H1 (cell line): Measurements from ENCODE around the gene TROAP. TPM values are rescaled to one million over a fixed set of nuclear protein-coding genes. Genes with fewer than 3 reads are reported as not detected.

Experiments
- CTCF ChIA-PET: fragments of 300-600 bp; sonication (Branson Sonifier 250); formaldehyde crosslinking; loops from one replicate; lab custom pipeline; 2021; ENCODE audit not compliant: partially characterized antibody; lab: Charles Lee
- POLR2A ChIA-PET: fragments of 300-600 bp; sonication (Branson Sonifier 250); formaldehyde crosslinking; loops from one replicate; lab custom pipeline; 2021; ENCODE audit warnings: inconsistent platforms; ENCODE audit not compliant: partially characterized antibody; lab: Charles Lee
- DNase-seq, 2 experiments: peaks; one replicate each; pipeline versions ENCODE4 v3.0.0 to v3.0.0-alpha.2; 2010 to 2022; ENCODE audit warnings: low spot score in 2 of 2, low read depth in 1 of 2, mixed read lengths in 1 of 2
- FAIRE-seq: peaks from 2 replicates; lab custom pipeline; 2011; peaks lifted over from hg19 to GRCh38; lab: Jason Lieb, UNC
- H2AFZ ChIP-seq: 2 replicates; pipeline ENCODE4 v1.8.1; 2012; ENCODE audit warnings: low read length, inconsistent platforms
- H2AK5ac ChIP-seq: 2 replicates; pipeline ENCODE4 v1.6.1; 2013; ENCODE audit warnings: low read depth, low read length
- H2BK120ac ChIP-seq: replicated peaks from 2 replicates; pipeline ENCODE3; 2013; ENCODE audit warnings: low read depth, low read length, inconsistent platforms
- H2BK12ac ChIP-seq: 2 replicates; pipeline ENCODE4 v1.6.1; 2013; ENCODE audit warnings: low read depth, low read length
- H2BK15ac ChIP-seq: 2 replicates; pipeline ENCODE4 v1.6.1; 2013; ENCODE audit warnings: low read length
- H2BK20ac ChIP-seq: 2 replicates; pipeline ENCODE4 v1.6.1; 2013; ENCODE audit warnings: low read length
- H2BK5ac ChIP-seq: 2 replicates; pipeline ENCODE4 v1.6.1; 2013; ENCODE audit warnings: low read depth, low read length
- H3K14ac ChIP-seq: 2 replicates; pipeline ENCODE4 v1.6.1; 2013; ENCODE audit warnings: inconsistent platforms; ENCODE audit not compliant: insufficient read length
- H3K18ac ChIP-seq: 2 replicates; pipeline ENCODE4 v1.6.1; 2013; ENCODE audit warnings: low read length; ENCODE audit errors: extremely low read depth
- H3K23ac ChIP-seq: 2 replicates; pipeline ENCODE4 v1.6.1; 2013; ENCODE audit warnings: inconsistent platforms; ENCODE audit not compliant: insufficient read length
- H3K23me2 ChIP-seq: 2 replicates; pipeline ENCODE4 v1.6.1; 2013; ENCODE audit warnings: low read depth, low read length
- H3K27ac ChIP-seq: 2 replicates; pipeline ENCODE4 v1.6.1; 2011; ENCODE audit warnings: low read depth, low read length, inconsistent platforms
- H3K27me3 ChIP-seq, 4 experiments: replicated peaks in 1 of 4; 1 replicate in 1 of 4; 2 replicates in 3 of 4; pipeline versions ENCODE4 v1.6.1 to v1.8.1; 2011 to 2013; ENCODE audit warnings: low read length in 3 of 4, mild to moderate bottlenecking in 3 of 4, inconsistent platforms in 2 of 4, mixed read lengths in 2 of 4, moderate library complexity in 1 of 4; ENCODE audit not compliant: control insufficient read depth in 3 of 4, insufficient read depth in 3 of 4; ENCODE audit errors: extremely low read depth in 1 of 4
- H3K36me3 ChIP-seq, 4 experiments: 2 replicates each; pipeline versions ENCODE4 v1.6.1 to v1.8.1; 2011 to 2013; ENCODE audit warnings: mild to moderate bottlenecking in 4 of 4, low read length in 3 of 4, moderate library complexity in 2 of 4, control low read depth in 1 of 4, inconsistent platforms in 1 of 4; ENCODE audit not compliant: insufficient read depth in 4 of 4, control insufficient read depth in 2 of 4
- H3K4ac ChIP-seq: replicated peaks from 2 replicates; pipeline ENCODE3; 2013; ENCODE audit warnings: low read length, low read depth, mixed read lengths, inconsistent platforms; ENCODE audit not compliant: insufficient read length
- H3K4me1 ChIP-seq, 4 experiments: replicated peaks in 1 of 4; 1 replicate in 1 of 4; 2 replicates in 3 of 4; pipeline versions ENCODE4 v1.6.1 to v1.8.1; 2011 to 2013; ENCODE audit warnings: low read length in 3 of 4, inconsistent platforms in 2 of 4, mixed read lengths in 1 of 4; ENCODE audit not compliant: insufficient read depth in 4 of 4, control insufficient read depth in 3 of 4
- H3K4me2 ChIP-seq, 2 experiments: 2 replicates each; pipeline versions ENCODE4 v1.6.1 to v1.8.1; 2011 to 2013; ENCODE audit warnings: low read depth in 2 of 2, low read length in 2 of 2, control low read depth in 1 of 2, inconsistent platforms in 1 of 2, mild to moderate bottlenecking in 1 of 2; ENCODE audit not compliant: insufficient read depth in 1 of 2
- H3K4me3 ChIP-seq, 4 experiments: fragments of 200-600, 300-600 bp in 1 of 4; sonication (generic), shearing (Covaris generic), sonication (Bioruptor Twin) in 1 of 4; 2 replicates each; pipeline versions ENCODE4 v1.5.1 to v1.8.1; 2011 to 2016; ENCODE audit warnings: low read length in 4 of 4, low read depth in 3 of 4, control low read depth in 2 of 4, inconsistent platforms in 2 of 4, mild to moderate bottlenecking in 2 of 4, mixed read lengths in 1 of 4, moderate library complexity in 1 of 4; ENCODE audit not compliant: insufficient read depth in 2 of 4; ENCODE audit errors: extremely low read depth in 1 of 4
- H3K56ac ChIP-seq: replicated peaks from 2 replicates; pipeline ENCODE3; 2013; ENCODE audit warnings: low read depth, mild to moderate bottlenecking, mixed read lengths, low read length, inconsistent platforms; ENCODE audit not compliant: insufficient read length
- H3K79me1 ChIP-seq: 2 replicates; pipeline ENCODE4 v1.6.1; 2013; ENCODE audit warnings: low read depth, low read length, control low read depth
- H3K79me2 ChIP-seq, 2 experiments: 2 replicates each; pipeline versions ENCODE4 v1.6.1 to v1.8.1; 2012 to 2013; ENCODE audit warnings: low read length in 2 of 2, mild to moderate bottlenecking in 2 of 2, inconsistent platforms in 1 of 2; ENCODE audit not compliant: insufficient read depth in 2 of 2, control insufficient read depth in 1 of 2
- H3K9ac ChIP-seq, 4 experiments: replicated peaks in 1 of 4; 1 replicate in 1 of 4; 2 replicates in 3 of 4; pipeline versions ENCODE4 v1.6.1 to v1.8.1; 2011 to 2013; ENCODE audit warnings: low read depth in 3 of 4, low read length in 3 of 4, control low read depth in 2 of 4, mild to moderate bottlenecking in 2 of 4, moderate library complexity in 2 of 4, inconsistent platforms in 1 of 4; ENCODE audit errors: extremely low read depth in 1 of 4
- H3K9me3 ChIP-seq, 2 experiments: 2 replicates each; pipeline versions ENCODE4 v1.6.1 to v1.8.1; 2012 to 2013; ENCODE audit warnings: mild to moderate bottlenecking in 2 of 2, moderate library complexity in 2 of 2, control low read depth in 1 of 2, inconsistent platforms in 1 of 2, low read depth in 1 of 2, low read length in 1 of 2, mixed read lengths in 1 of 2; ENCODE audit not compliant: insufficient read depth in 2 of 2
- H4K20me1 ChIP-seq, 2 experiments: replicated peaks in 1 of 2; 2 replicates each; pipeline versions ENCODE3 to v1.8.1; 2011 to 2013; ENCODE audit warnings: inconsistent platforms in 2 of 2, low read length in 2 of 2, mild to moderate bottlenecking in 1 of 2; ENCODE audit not compliant: insufficient read depth in 2 of 2, control insufficient read depth in 1 of 2
- H4K5ac ChIP-seq: 2 replicates; pipeline ENCODE4 v1.6.1; 2013; ENCODE audit warnings: low read length, low read depth, mixed read lengths, inconsistent platforms; ENCODE audit not compliant: insufficient read length
- H4K8ac ChIP-seq: 2 replicates; pipeline ENCODE4 v1.8.0; 2013; ENCODE audit warnings: mild to moderate bottlenecking, moderate library complexity, low read length, inconsistent platforms; ENCODE audit not compliant: insufficient read depth; ENCODE audit errors: extremely low read depth
- H4K91ac ChIP-seq: replicated peaks from 2 replicates; pipeline ENCODE3; 2013; ENCODE audit warnings: low read length, mixed read lengths, inconsistent platforms; ENCODE audit not compliant: insufficient read length
- BACH1 ChIP-seq: IDR thresholded peaks from 2 replicates; pipeline ENCODE4 v1.6.1; 2012; ENCODE audit warnings: low read length, improper control_type of control experiment
- BRCA1 ChIP-seq: IDR thresholded peaks from 2 replicates; pipeline ENCODE4 v1.6.1; 2012; ENCODE audit warnings: low read depth, low read length, improper control_type of control experiment
- CHD1 ChIP-seq: IDR thresholded peaks from 2 replicates; pipeline ENCODE4 v1.6.1; 2012; ENCODE audit warnings: low read depth, low read length, improper control_type of control experiment
- EP300 ChIP-seq, 2 experiments: IDR thresholded peaks; 1 replicate in 1 of 2; 2 replicates in 1 of 2; pipeline ENCODE4 v1.6.1; 2011 to 2012; ENCODE audit warnings: low read depth in 2 of 2, low read length in 2 of 2, mild to moderate bottlenecking in 2 of 2, borderline replicate concordance in 1 of 2, inconsistent platforms in 1 of 2, moderate library complexity in 1 of 2
- HDAC6 ChIP-seq: IDR thresholded peaks from one replicate; pipeline ENCODE4 v1.7.1; 2012; ENCODE audit warnings: low read depth, mild to moderate bottlenecking, inconsistent platforms, low read length, moderate library complexity
- KDM5A ChIP-seq: fragments of 200-600 bp; IDR thresholded peaks from 2 replicates; pipeline ENCODE4 v1.7.1; 2012; ENCODE audit warnings: mild to moderate bottlenecking, low read length, inconsistent platforms, mixed read lengths
- NANOG ChIP-seq: IDR thresholded peaks from 2 replicates; pipeline ENCODE4 v1.6.1; 2011; ENCODE audit warnings: low read length, low read depth, mild to moderate bottlenecking, inconsistent platforms; ENCODE audit not compliant: insufficient read depth, poor library complexity, severe bottlenecking
- SIN3A ChIP-seq, 2 experiments: IDR thresholded peaks in 1 of 2; conservative IDR thresholded peaks in 1 of 2; 2 replicates each; pipeline ENCODE4 v1.6.1; 2011 to 2012; ENCODE audit warnings: low read length in 2 of 2, improper control_type of control experiment in 1 of 2, low read depth in 1 of 2, mild to moderate bottlenecking in 1 of 2
- SP1 ChIP-seq: IDR thresholded peaks from 2 replicates; pipeline ENCODE4 v1.6.1; 2011; ENCODE audit warnings: low read depth, low read length
- SP2 ChIP-seq: IDR thresholded peaks from 2 replicates; pipeline ENCODE4 v1.6.1; 2012; ENCODE audit warnings: mild to moderate bottlenecking, low read length, inconsistent platforms
- ZNF274 ChIP-seq: IDR thresholded peaks from 2 replicates; pipeline ENCODE4 v1.7.0; 2012; ENCODE audit warnings: low read length, borderline replicate concordance; ENCODE audit errors: extremely low read depth
- WGBS, 2 experiments: shearing (Covaris generic) in 1 of 2; methylation state at CpG; one replicate each; pipeline versions ENCODE4 v1.1.6 to v1.1.7; 2013 to 2015; ENCODE audit warnings: low lambda C conversion rate in 2 of 2, mixed read lengths in 2 of 2, inconsistent platforms in 1 of 2, low coverage in 1 of 2, missing lambda C conversion rate in 1 of 2; ENCODE audit not compliant: insufficient replicate concordance in 2 of 2, insufficient coverage in 1 of 2, insufficient read length in 1 of 2; ENCODE audit errors: extremely low coverage in 1 of 2, missing lambda C conversion rate in 1 of 2; 5-methylcytosine and 5-hydroxymethylcytosine counted together
- polyA plus RNA-seq, 7 experiments: library from polyadenylated mRNA; depleted of rRNA in 3 of 7; stranded (reverse) in 5 of 7; unstranded in 2 of 7; fragments of >200 nt in 5 of 7; fragments of 200-250 nt in 2 of 7; gene quantifications; 1 replicate in 5 of 7; 2 replicates in 1 of 7; 4 replicates in 1 of 7; pipeline versions ENCODE4 v1.2.1 to v1.2.3, GENCODE V29; 2011 to 2013; ENCODE audit warnings: missing spikeins in 2 of 7, mixed read lengths in 2 of 7
- total RNA-seq: library from RNA; stranded (reverse); fragmentation: NEBNext Ultra II Directional; extraction: Animal tissue kit (Norgen Biotek cat#: 25700); gene quantifications from 2 replicates; pipeline ENCODE4 v1.2.1, GENCODE V29; 2021
- TF ChIP-seq, protein P1 (sequence below): IDR thresholded peaks from 2 replicates; pipeline ENCODE4 v1.6.1; 2012; ENCODE audit warnings: inconsistent platforms

TROAP gene
- total and polyA plus RNA-seq, 2 of the 8 experiments (the other 6 are each of a cell fraction or from before 2014, with no cell fraction given): 36.7 to 52.0 TPM

DNA sequence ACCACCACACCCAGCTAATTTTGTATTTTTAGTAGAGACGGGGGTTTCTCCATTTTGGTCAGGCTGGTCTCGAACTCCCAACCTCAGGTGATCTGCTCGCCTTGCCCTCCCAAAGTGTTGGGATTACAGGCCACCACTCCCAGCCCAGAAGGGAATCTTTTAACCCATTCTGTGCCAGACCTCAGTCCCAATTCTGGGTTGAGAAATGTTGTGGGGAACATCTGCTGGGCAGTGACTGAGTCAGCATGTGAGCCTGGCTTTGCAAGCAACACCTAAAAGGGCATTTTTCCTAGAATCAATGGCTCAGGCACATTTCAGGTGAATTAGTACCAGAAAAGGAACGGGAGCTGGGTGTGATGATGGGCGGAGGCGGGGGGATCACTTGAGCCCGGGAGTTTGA, 36.6 kb downstream of the TROAP start:
- CTCF ChIA-PET: interaction anchor here (1.0 to 26.7 kb wide), 24 partner anchors 12 to 262 kb away, joined by 3 to 538 read pairs (median 14); partner anchors contain the start of genes DNAJC22 and PRPH

More for the DNA sequence above, 36.6 kb downstream of the TROAP start:
- no peak overlapping the region for H3K23ac ChIP-seq
- TF ChIP-seq KDM5A (no peak), EP300 (IDR thresholded peaks at IDR 0.05; ENCODE audit: borderline replicate concordance in 1 of 2, low read depth in 2 of 2, low read length in 2 of 2) (no peak), ZNF274 (no peak), HDAC6 (no peak), BRCA1 (no peak), CHD1 (no peak), NANOG (no peak), SP1 (no peak), SP2 (no peak), BACH1 (no peak), SIN3A (conservative IDR thresholded peaks at IDR 0.05 in 1 of 2, IDR thresholded peaks at IDR 0.05 in 1 of 2; ENCODE audit: low read depth in 1 of 2, low read length in 2 of 2) (no peak)
- TF ChIP-seq, protein P1, sequence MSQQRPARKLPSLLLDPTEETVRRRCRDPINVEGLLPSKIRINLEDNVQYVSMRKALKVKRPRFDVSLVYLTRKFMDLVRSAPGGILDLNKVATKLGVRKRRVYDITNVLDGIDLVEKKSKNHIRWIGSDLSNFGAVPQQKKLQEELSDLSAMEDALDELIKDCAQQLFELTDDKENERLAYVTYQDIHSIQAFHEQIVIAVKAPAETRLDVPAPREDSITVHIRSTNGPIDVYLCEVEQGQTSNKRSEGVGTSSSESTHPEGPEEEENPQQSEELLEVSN: no peak
- H2BK5ac ChIP-seq: no peak overlapping the region
- no peak overlapping the region for H4K91ac ChIP-seq
- no peak overlapping the region for H3K4me2 ChIP-seq
- no peaks in the 10 kb centered on the region for H4K20me1 ChIP-seq
- no peaks in the 10 kb centered on the region for H3K79me2 ChIP-seq
- no peaks in the 10 kb centered on the region for H3K9me3 ChIP-seq
- H3K27ac ChIP-seq: no peak overlapping the region
- no peaks in the 10 kb centered on the region; a peak in 2 of 7 replicates for H3K27me3 ChIP-seq
- H2AK5ac ChIP-seq: no peak overlapping the region
- no peak overlapping the region for H3K4ac ChIP-seq
- H3K23me2 ChIP-seq: no peaks in the 10 kb centered on the region
- POLR2A ChIA-PET: interaction anchor here (1.3 to 1.5 kb wide), 2 partner anchors 10 to 155 kb away, joined by 6 to 8 read pairs; no protein-coding TSS in a partner anchor
- no peak overlapping the region for H4K5ac ChIP-seq
- H4K8ac ChIP-seq: no peak overlapping the region
- no peak overlapping the region for H3K56ac ChIP-seq
- H3K36me3 ChIP-seq: no peaks in the 10 kb centered on the region
- FAIRE-seq: no peak
- H3K14ac ChIP-seq: no peak overlapping the region
- H3K79me1 ChIP-seq: no peaks in the 10 kb centered on the region
- DNase-seq: no peak
- no peak overlapping the region for H3K9ac ChIP-seq
- H2AFZ ChIP-seq: no peak overlapping the region
- H3K4me3 ChIP-seq: no peak overlapping the region
- H2BK120ac ChIP-seq: no peak overlapping the region
- H2BK12ac ChIP-seq: no peak overlapping the region
- no peak overlapping the region for H3K18ac ChIP-seq
- H3K4me1 ChIP-seq: peaks cover 0 to 3% (median 0%) of the 10 kb centered on the region in 4 experiments; a peak in 1 of 7 replicates
- H2BK15ac ChIP-seq: no peak overlapping the region
- WGBS, 2 experiments: 81% methylated on average over 7 of the region's 7 CpGs; no CpG with 5 or more reads in 1 of the 2 experiments
- no peak overlapping the region for H2BK20ac ChIP-seq
